Activated CD8-positive, alpha-beta T cell treated with anti-CD3 and anti-CD28 coated beads, Interleukin-2, amount 10 ng/mL, durations not matched to agents 7 days and 5 days (primary cell): Measurements from ENCODE around the gene MTG1. TPM values are rescaled to one million over a fixed set of nuclear protein-coding genes. Genes with fewer than 3 reads are reported as not detected.
A peak's percentile ranks its signal among the peaks of the same experiment; 100 is the strongest.
"Not testable (repeated sequence)": the region's sequence is repeated elsewhere in the genome, so short reads cannot be mapped to it uniquely, and the experiment has no call there.

Experiments
- ATAC-seq: fragments of 150-1000 bp; cut with Tn5 transposase; one replicate; pipeline ENCODE4 v1.10.0; 2021; ENCODE audit warnings: moderate library complexity
- CTCF ChIA-PET: fragments of 350-600 bp; sonication (Branson Sonifier 250); formaldehyde crosslinking; loops from one replicate; lab custom pipeline; 2021; ENCODE audit warnings: antibody characterized with exemption; lab: Charles Lee
- POLR2A ChIA-PET: fragments of 350-600 bp; sonication (Branson Sonifier 250); formaldehyde crosslinking; loops from one replicate; lab custom pipeline; 2021; ENCODE audit warnings: antibody characterized with exemption; lab: Charles Lee
- DNase-seq: peaks from one replicate; pipeline ENCODE4 v3.0.0-alpha.2; 2020
- H3K27ac Mint-ChIP-seq: one replicate; pipeline ENCODE4 v1.8.0; 2021; ENCODE audit warnings: mild to moderate bottlenecking, mixed read lengths
- H3K27me3 Mint-ChIP-seq: one replicate; pipeline ENCODE4 v1.8.0; 2021; ENCODE audit warnings: low read depth, mixed read lengths
- H3K36me3 Mint-ChIP-seq: one replicate; pipeline ENCODE4 v1.8.0; 2021; ENCODE audit warnings: low read depth, mixed read lengths
- H3K4me1 Mint-ChIP-seq: one replicate; pipeline ENCODE4 v1.8.0; 2021; ENCODE audit warnings: low read depth, mixed read lengths
- H3K4me3 Mint-ChIP-seq: one replicate; pipeline ENCODE4 v1.8.0; 2021; ENCODE audit warnings: mild to moderate bottlenecking, mixed read lengths
- H3K9me3 Mint-ChIP-seq: one replicate; pipeline ENCODE4 v1.8.0; 2022; ENCODE audit warnings: mixed read lengths; ENCODE audit not compliant: insufficient read depth
- total RNA-seq, 2 experiments: library from RNA; stranded (reverse); gene quantifications; one replicate each; pipeline ENCODE4 v1.2.3, GENCODE V29; 2021

The MTG1 gene
- total RNA-seq, 2 experiments from 2014 or later: 51.8 to 54.8 TPM

- CTCF ChIA-PET: interaction anchor here (0.7 to 1.2 kb wide), 2 partner anchors 16 to 93 kb away, joined by 3 read pairs; no protein-coding TSS in a partner anchor
- POLR2A ChIA-PET: no interaction called here
These were observed 29.1 kb downstream of the MTG1 start for GRCh38 chr10:133422807-133423771.

GRCh38 chr10:133424102-133424501 is 30.1 kb downstream of the MTG1 start:
- POLR2A ChIA-PET, H3K4me1 Mint-ChIP-seq, CTCF ChIA-PET, H3K4me3 Mint-ChIP-seq, H3K9me3 Mint-ChIP-seq, H3K27ac Mint-ChIP-seq, H3K36me3 Mint-ChIP-seq, DNase-seq: not testable (repeated sequence)
- H3K27me3 Mint-ChIP-seq: peaks cover 10% of the 10 kb centered on the region
- peak; percentile 22 for ATAC-seq

More at GRCh38 chr10:133422807-133423771, 29.1 kb downstream of the MTG1 start:
- Mint-ChIP-seq H3K36me3 (no peaks in the 10 kb centered on the region), H3K27me3 (peaks cover 10% of the 10 kb centered on the region), H3K9me3 (no peaks in the 10 kb centered on the region), H3K4me3 (no peak overlapping the region), H3K27ac (no peak overlapping the region), H3K4me1 (peaks cover 7% of the 10 kb centered on the region)
- ATAC-seq: peak; percentile 25
- no peak for DNase-seq

GRCh38 chr10:133424601-133425000 is 30.6 kb downstream of the MTG1 start, which contains the start of gene SPRN:
SPRN (minus strand) TSS chr10:133424625; CDS start chr10:133423681, 944 bp downstream.
- CTCF ChIA-PET, POLR2A ChIA-PET, H3K9me3 Mint-ChIP-seq, H3K27ac Mint-ChIP-seq, H3K4me1 Mint-ChIP-seq, H3K4me3 Mint-ChIP-seq, H3K36me3 Mint-ChIP-seq, DNase-seq: not testable (repeated sequence)
- H3K27me3 Mint-ChIP-seq: peaks cover 13% of the 10 kb centered on the region
- peak; percentile 31 for ATAC-seq

GRCh38 chr10:133429571-133429970 is 35.6 kb downstream of the MTG1 start:
- H3K36me3 Mint-ChIP-seq, H3K4me3 Mint-ChIP-seq, POLR2A ChIA-PET, H3K27me3 Mint-ChIP-seq, DNase-seq, H3K4me1 Mint-ChIP-seq, H3K9me3 Mint-ChIP-seq, H3K27ac Mint-ChIP-seq, ATAC-seq: not testable (repeated sequence)
- CTCF ChIA-PET: interaction anchor here (1.2 kb wide), 1 partner anchor 9 kb away, joined by 4 read pairs; no protein-coding TSS in a partner anchor

- H3K9me3 Mint-ChIP-seq, ATAC-seq, DNase-seq, H3K27me3 Mint-ChIP-seq, POLR2A ChIA-PET, H3K27ac Mint-ChIP-seq, CTCF ChIA-PET, H3K4me3 Mint-ChIP-seq, H3K36me3 Mint-ChIP-seq, H3K4me1 Mint-ChIP-seq: not testable (repeated sequence)
These were observed 38.1 kb downstream of the MTG1 start for GRCh38 chr10:133431888-133432613.

- H3K9me3 Mint-ChIP-seq, H3K36me3 Mint-ChIP-seq, H3K27me3 Mint-ChIP-seq, H3K4me1 Mint-ChIP-seq, POLR2A ChIA-PET, H3K27ac Mint-ChIP-seq, DNase-seq, ATAC-seq, H3K4me3 Mint-ChIP-seq, CTCF ChIA-PET: not testable (repeated sequence)
These were observed 38.8 kb downstream of the MTG1 start for GRCh38 chr10:133432789-133433188.

GRCh38 chr10:133438711-133439273 is 44.8 kb downstream of the MTG1 start:
- H3K27ac Mint-ChIP-seq: no peak overlapping the region
- CTCF ChIA-PET: interaction anchor here (0.7 to 3.0 kb wide), 32 partner anchors 9 to 178 kb away, joined by 3 to 29 read pairs (median 5); partner anchors contain the start of gene SCART1
- H3K36me3 Mint-ChIP-seq: peaks cover 3% of the 10 kb centered on the region
- no peak overlapping the region for H3K4me3 Mint-ChIP-seq
- H3K27me3 Mint-ChIP-seq: peaks cover 5% of the 10 kb centered on the region
- H3K9me3 Mint-ChIP-seq: no peaks in the 10 kb centered on the region
- ATAC-seq (peak; percentile 54), DNase-seq (peak; percentile 56)
- H3K4me1 Mint-ChIP-seq: peaks cover 25% of the 10 kb centered on the region
- POLR2A ChIA-PET: interaction anchor here (0.6 kb wide), 1 partner anchor 1799 kb away, joined by 3 read pairs; no protein-coding TSS in a partner anchor

GRCh38 chr10:133439517-133440461 is 45.8 kb downstream of the MTG1 start:
- ATAC-seq: no peak
- CTCF ChIA-PET: interaction anchor here (0.8 to 3.0 kb wide), 25 partner anchors 12 to 169 kb away, joined by 3 to 29 read pairs (median 6); partner anchors contain the start of gene SCART1
- Mint-ChIP-seq H3K4me1 (peaks cover 25% of the 10 kb centered on the region), H3K27ac (no peak overlapping the region), H3K27me3 (peaks cover 5% of the 10 kb centered on the region), H3K36me3 (peaks cover 3% of the 10 kb centered on the region), H3K9me3 (peaks cover under 1% of the 10 kb centered on the region), H3K4me3 (no peak overlapping the region)
- POLR2A ChIA-PET: no interaction called here
- no peak for DNase-seq

- ChIA-PET CTCF (no interaction called here), POLR2A (no interaction called here)
- peaks cover 4% of the 10 kb centered on the region for H3K9me3 Mint-ChIP-seq
- peaks cover 25% of the 10 kb centered on the region for H3K4me1 Mint-ChIP-seq
- H3K27me3 Mint-ChIP-seq: peaks cover 5% of the 10 kb centered on the region
- H3K4me3 Mint-ChIP-seq: no peak overlapping the region
- DNase-seq (no peak), ATAC-seq (no peak)
- H3K27ac Mint-ChIP-seq: peak overlapping the region; percentile 34
- H3K36me3 Mint-ChIP-seq: peaks cover 10% of the 10 kb centered on the region
These were observed 46.8 kb downstream of the MTG1 start for GRCh38 chr10:133440633-133441285.

- not testable (repeated sequence) for DNase-seq, H3K27ac Mint-ChIP-seq, ATAC-seq, H3K36me3 Mint-ChIP-seq, H3K27me3 Mint-ChIP-seq, H3K9me3 Mint-ChIP-seq
- ChIA-PET CTCF (interaction anchor here (1.0 kb wide), 1 partner anchor 56 kb away, joined by 3 read pairs; no protein-coding TSS in a partner anchor), POLR2A (interaction anchor here (0.5 to 1.1 kb wide), 2 partner anchors 11 to 35 kb away, joined by 3 read pairs; no protein-coding TSS in a partner anchor)
- H3K4me3 Mint-ChIP-seq: peak overlapping the region; percentile 27
- peaks cover 25% of the 10 kb centered on the region for H3K4me1 Mint-ChIP-seq
These were observed 47.4 kb downstream of the MTG1 start for GRCh38 chr10:133441356-133441755.
